Activated CD8-positive, alpha-beta memory T cell treated with anti-CD3 and anti-CD28 coated beads, Interleukin-2, amount 50 U/mL, for 24 hours (primary cell): ENCODE results near the gene SHROOM3.

Source experiments
- DNase-seq: peaks from one replicate; pipeline ENCODE4 v3.0.0-alpha.2; 2020; ENCODE audit errors: extremely low read depth

The SHROOM3 gene

GRCh38 chr4:76663824-76664223 lies 228.8 kb downstream of the SHROOM3 start:
- no peak for DNase-seq

- DNase-seq: no peak
Measured at GRCh38 chr4:76665153-76665552, 230.1 kb downstream of the SHROOM3 start.

- no peak for DNase-seq
Measured at GRCh38 chr4:76665721-76666120, 230.7 kb downstream of the SHROOM3 start.

GRCh38 chr4:76666944-76667532 lies 232.0 kb downstream of the SHROOM3 start:
- no peak for DNase-seq

- DNase-seq: no peak
Measured at GRCh38 chr4:76670631-76671030, 235.6 kb downstream of the SHROOM3 start.

- DNase-seq: no peak
Measured at GRCh38 chr4:76673362-76673761, 238.3 kb downstream of the SHROOM3 start.

GRCh38 chr4:76674983-76675382 lies 240.0 kb downstream of the SHROOM3 start:
- no peak for DNase-seq

GRCh38 chr4:76677571-76678326 lies 242.7 kb downstream of the SHROOM3 start:
- DNase-seq: no peak

GRCh38 chr4:76679691-76680090 lies 244.7 kb downstream of the SHROOM3 start:
- no peak for DNase-seq

GRCh38 chr4:76680952-76681351 lies 245.9 kb downstream of the SHROOM3 start:
- DNase-seq: no peak

- no peak for DNase-seq
Measured at GRCh38 chr4:76681996-76682395, 247.0 kb downstream of the SHROOM3 start.

- no peak for DNase-seq
Measured at GRCh38 chr4:76683144-76683543, 248.1 kb downstream of the SHROOM3 start.

- no peak for DNase-seq
Measured at GRCh38 chr4:76687746-76688448, 252.9 kb downstream of the SHROOM3 start.

GRCh38 chr4:76688619-76689144 lies 253.7 kb downstream of the SHROOM3 start:
- no peak for DNase-seq

GRCh38 chr4:76689145-76689817 lies 254.3 kb downstream of the SHROOM3 start:
- DNase-seq: no peak

GRCh38 chr4:76690011-76690905 lies 255.2 kb downstream of the SHROOM3 start:
- DNase-seq: no peak

- DNase-seq: no peak
Measured at GRCh38 chr4:76690906-76691275, 255.9 kb downstream of the SHROOM3 start.

GRCh38 chr4:76691807-76692582 lies 257.0 kb downstream of the SHROOM3 start:
- DNase-seq: no peak

GRCh38 chr4:76692761-76693160 lies 257.7 kb downstream of the SHROOM3 start:
- no peak for DNase-seq

GRCh38 chr4:76694056-76694455 lies 259.0 kb downstream of the SHROOM3 start:
- no peak for DNase-seq
